IMR-90 (cell line): ENCODE measurements around the gene MAGEF1. TPM values are rescaled to one million over a fixed set of nuclear protein-coding genes. Genes with fewer than 3 reads are reported as not detected.

Source experiments
- ATAC-seq: fragments of 200-7000 bp; cut with Tn5 transposase; 2 replicates; pipeline ENCODE4 v1.9.1; 2020; ENCODE audit warnings: low read depth, mild to moderate bottlenecking, moderate library complexity
- BruUV-seq: library from RNA; stranded (reverse); fragments of 400-500 nt; replicated peaks from 2 replicates; lab custom pipeline; 2021; lab: Mats Ljungman, UMichigan
- CTCF ChIA-PET: fragments of 300-600 bp; formaldehyde crosslinking; extraction: SDS; loops from one replicate; lab custom pipeline; 2021; ENCODE audit warnings: antibody characterized with exemption; lab: Yijun Ruan, JAX
- POLR2A ChIA-PET: fragments of 300-600 bp; sonication (Branson Sonifier 250); formaldehyde crosslinking; loops from one replicate; lab custom pipeline; 2022; ENCODE audit warnings: antibody characterized with exemption; ENCODE audit not compliant: unreplicated experiment; lab: Charles Lee
- DNase-seq: peaks from one replicate; pipeline ENCODE4 v3.0.0; 2013
- H2AFZ ChIP-seq: replicated peaks from 2 replicates; pipeline ENCODE3; 2013; ENCODE audit warnings: low read length, mild to moderate bottlenecking; ENCODE audit not compliant: poor library complexity
- H2AK5ac ChIP-seq: 2 replicates; pipeline ENCODE4 v1.6.1; 2013; ENCODE audit warnings: low read depth, low read length, inconsistent platforms
- H2AK9ac ChIP-seq: replicated peaks from 2 replicates; pipeline ENCODE3; 2013; ENCODE audit warnings: mild to moderate bottlenecking, low read depth, low read length, moderate library complexity; ENCODE audit not compliant: poor library complexity
- H2BK120ac ChIP-seq: 2 replicates; pipeline ENCODE4 v1.6.1; 2013; ENCODE audit warnings: low read depth, low read length, inconsistent platforms
- H2BK15ac ChIP-seq: 3 replicates; pipeline ENCODE4 v1.6.1; 2013; ENCODE audit warnings: low read depth, low read length, inconsistent platforms
- H2BK20ac ChIP-seq: 2 replicates; pipeline ENCODE4 v1.6.1; 2013; ENCODE audit warnings: low read depth, mild to moderate bottlenecking, inconsistent platforms, low read length, moderate library complexity
- H2BK5ac ChIP-seq: 2 replicates; pipeline ENCODE4 v1.6.1; 2013; ENCODE audit warnings: mild to moderate bottlenecking, low read depth, low read length, inconsistent platforms; ENCODE audit not compliant: poor library complexity, severe bottlenecking
- H3K14ac ChIP-seq: replicated peaks from 2 replicates; pipeline ENCODE4 v1.6.1; 2013; ENCODE audit warnings: low read depth, low read length, inconsistent platforms
- H3K18ac ChIP-seq: 2 replicates; pipeline ENCODE4 v1.6.1; 2013; ENCODE audit warnings: low read depth, low read length, control low read depth
- H3K23ac ChIP-seq: 2 replicates; pipeline ENCODE4 v1.6.1; 2013; ENCODE audit warnings: low read depth, low read length, inconsistent platforms
- H3K27ac ChIP-seq: 2 replicates; pipeline ENCODE4 v1.5.1; 2013; ENCODE audit warnings: mild to moderate bottlenecking, control low read depth, low read length; ENCODE audit not compliant: insufficient read depth
- H3K27me3 ChIP-seq: 2 replicates; pipeline ENCODE4 v1.6.1; 2013; ENCODE audit warnings: low read length; ENCODE audit not compliant: control insufficient read depth, insufficient read depth
- H3K36me3 ChIP-seq: 2 replicates; pipeline ENCODE4 v1.6.1; 2013; ENCODE audit warnings: low read length, mixed read lengths; ENCODE audit not compliant: control insufficient read depth, insufficient read depth
- H3K4ac ChIP-seq: 2 replicates; pipeline ENCODE4 v1.6.1; 2013; ENCODE audit warnings: low read depth, low read length, inconsistent platforms
- H3K4me1 ChIP-seq: 2 replicates; pipeline ENCODE4 v1.6.1; 2013; ENCODE audit warnings: low read length, mixed read lengths; ENCODE audit not compliant: control insufficient read depth, insufficient read depth
- H3K4me2 ChIP-seq: 2 replicates; pipeline ENCODE4 v1.6.1; 2013; ENCODE audit warnings: low read depth, mild to moderate bottlenecking, control low read depth, low read length, moderate library complexity
- H3K4me3 ChIP-seq: 2 replicates; pipeline ENCODE4 v1.5.1; 2013; ENCODE audit warnings: low read depth, mild to moderate bottlenecking, control low read depth, low read length, moderate library complexity; ENCODE audit not compliant: insufficient read depth
- H3K56ac ChIP-seq: 2 replicates; pipeline ENCODE4 v1.6.1; 2013; ENCODE audit warnings: low read length, inconsistent platforms; ENCODE audit not compliant: insufficient read depth; ENCODE audit errors: extremely low read depth
- H3K79me1 ChIP-seq, 2 experiments: 2 replicates each; pipeline ENCODE4 v1.6.1; 2013; ENCODE audit warnings: low read length in 2 of 2, inconsistent platforms in 1 of 2, low read depth in 1 of 2
- H3K9ac ChIP-seq: 2 replicates; pipeline ENCODE4 v1.6.1; 2013; ENCODE audit warnings: low read depth, low read length, control low read depth
- H3K9me1 ChIP-seq: 2 replicates; pipeline ENCODE4 v1.6.1; 2013; ENCODE audit warnings: low read length, inconsistent platforms; ENCODE audit not compliant: insufficient read depth
- H3K9me3 ChIP-seq: 2 replicates; pipeline ENCODE4 v1.6.1; 2013; ENCODE audit warnings: low read length; ENCODE audit not compliant: control insufficient read depth, insufficient read depth
- H4K20me1 ChIP-seq: 2 replicates; pipeline ENCODE4 v1.6.1; 2013; ENCODE audit warnings: low read length, inconsistent platforms; ENCODE audit not compliant: insufficient read depth
- H4K5ac ChIP-seq: 2 replicates; pipeline ENCODE4 v1.6.1; 2013; ENCODE audit warnings: mild to moderate bottlenecking, low read depth, low read length, control low read depth
- H4K8ac ChIP-seq, 2 experiments: 2 replicates each; pipeline ENCODE4 v1.6.1; 2013; ENCODE audit warnings: low read depth in 2 of 2, low read length in 2 of 2, control low read depth in 1 of 2, inconsistent platforms in 1 of 2
- H4K91ac ChIP-seq: 2 replicates; pipeline ENCODE4 v1.6.1; 2013; ENCODE audit warnings: low read depth, low read length, inconsistent platforms; ENCODE audit not compliant: insufficient read depth
- CEBPB ChIP-seq: IDR thresholded peaks from 2 replicates; pipeline ENCODE4 v1.6.1; 2012; ENCODE audit warnings: low read depth, low read length, improper control_type of control experiment
- NFE2L2 ChIP-seq: fragments of 150-350 bp; IDR thresholded peaks from 2 replicates; pipeline ENCODE4 v1.6.1; 2016; ENCODE audit warnings: low read depth, mild to moderate bottlenecking, low read length
- RCOR1 ChIP-seq: IDR thresholded peaks from 2 replicates; pipeline ENCODE4 v1.6.1; 2012; ENCODE audit warnings: mild to moderate bottlenecking, low read length, improper control_type of control experiment; ENCODE audit not compliant: insufficient replicate concordance
- WGBS, 2 experiments: methylation state at CpG; one replicate each; pipeline versions ENCODE4 v1.1.5 to v1.1.7; 2013; ENCODE audit warnings: missing lambda C conversion rate in 2 of 2; ENCODE audit not compliant: insufficient read length in 1 of 2; ENCODE audit errors: extremely low coverage in 2 of 2; 5-methylcytosine and 5-hydroxymethylcytosine counted together
- dilution Hi-C: fragments of 300-500 bp; cut with HindIII; formaldehyde crosslinking; loops from one replicate; pipeline ENCODE4 v1.14.3; 2018; ENCODE audit warnings: low sequenced_read_pairs; ENCODE audit not compliant: unreplicated experiment
- in situ Hi-C: fragments of 300-500 bp; cut with MboI; formaldehyde crosslinking; loops from 3 replicates; pipeline ENCODE4 v1.14.3; 2019; ENCODE audit warnings: low sequenced_read_pairs, inconsistent platforms, mixed read lengths
- intact Hi-C: fragments of 100-400 bp; cut with micrococcal nuclease; formaldehyde crosslinking; loops from 2 replicates; pipeline ENCODE4 v1.10.0; 2022
- polyA plus RNA-seq, 3 experiments: library from polyadenylated mRNA; depleted of rRNA; stranded (reverse); fragments of >200 nt; gene quantifications; 2 replicates each; pipeline ENCODE4 v1.2.3, GENCODE V29; 2012; ENCODE audit warnings: low replicate concordance in 1 of 3
- total RNA-seq: library from RNA; depleted of rRNA; stranded (reverse); fragments of >200 nt; gene quantifications from 2 replicates; pipeline ENCODE4 v1.2.3, GENCODE V29; 2012

Gene MAGEF1
- total and polyA plus RNA-seq, 2 of the 4 experiments (the other 2 are of a cell fraction) = 10.6 to 19.4 TPM

DNA sequence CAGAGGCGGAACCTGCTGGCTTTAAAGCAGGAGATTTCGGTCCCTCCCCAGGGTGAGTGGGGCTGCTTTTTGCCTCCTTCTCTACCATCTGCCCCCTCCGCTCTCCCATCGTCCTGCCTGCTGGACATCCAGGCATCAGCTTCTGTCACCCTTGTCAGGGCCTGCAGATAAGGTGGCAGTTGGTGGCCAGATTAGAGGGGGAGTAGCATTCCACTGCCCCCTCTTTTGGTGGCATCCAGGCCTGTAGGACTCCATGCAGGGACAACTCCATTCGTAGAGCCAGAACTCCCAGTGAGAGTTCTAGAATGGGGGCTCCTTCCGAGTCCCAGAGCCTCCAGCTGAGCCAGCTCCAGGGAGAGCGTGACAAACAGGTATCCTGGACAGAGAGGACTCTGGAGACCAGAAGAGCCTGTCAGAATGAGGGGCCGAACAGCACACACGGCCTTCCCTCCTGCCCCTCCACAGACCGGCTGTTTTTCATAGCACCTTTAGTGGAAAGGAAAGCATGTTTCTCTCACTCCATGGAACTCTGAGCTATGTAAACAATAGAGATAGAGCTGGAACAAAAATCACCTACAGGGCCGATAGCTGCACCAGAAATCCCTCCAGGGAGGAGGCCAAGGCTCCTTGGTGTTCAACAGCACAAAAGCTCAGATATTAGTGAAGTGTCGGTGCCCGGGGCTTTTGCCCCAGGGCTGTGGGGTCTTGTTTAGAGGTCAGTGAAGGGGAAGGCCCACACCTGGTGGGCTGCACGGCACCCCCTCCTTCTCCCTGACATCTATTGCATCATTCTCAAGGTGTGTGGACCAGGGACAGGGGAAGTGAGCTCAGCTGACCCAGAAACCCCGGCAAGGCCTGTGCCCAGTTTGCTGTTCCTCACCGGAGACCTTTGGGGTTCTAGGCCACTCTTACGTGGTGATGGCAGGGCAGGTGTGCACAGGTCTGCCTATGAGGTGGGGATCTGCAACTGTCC, 34.2 kb downstream of the MAGEF1 start:
- no TSS peak for BruUV-seq
- Histone ChIP-seq H3K36me3 (no peaks in the 10 kb centered on the region), H4K20me1 (no peaks in the 10 kb centered on the region), H3K27ac (no peak overlapping the region), H3K4me1 (peaks cover 4% of the 10 kb centered on the region; the same call in 1 of the 2 replicates), H2AK9ac (no peak overlapping the region), H3K56ac (no peak overlapping the region), H2AK5ac (no peak overlapping the region), H2BK5ac (no peak overlapping the region), H4K8ac (no peak overlapping the region), H3K14ac (no peak overlapping the region), H3K4me3 (no peak overlapping the region), H3K9me1 (no peaks in the 10 kb centered on the region), H4K91ac (no peak overlapping the region), H3K79me1 (no peaks in the 10 kb centered on the region), H2BK20ac (no peak overlapping the region), H4K5ac (no peak overlapping the region), H3K27me3 (peaks cover 47% of the 10 kb centered on the region), H3K4me2 (no peak overlapping the region), H2AFZ (no peak overlapping the region), H3K4ac (no peak overlapping the region), H3K9me3 (no peaks in the 10 kb centered on the region), H3K9ac (no peak overlapping the region), H2BK15ac (no peak overlapping the region), H3K23ac (no peak overlapping the region), H2BK120ac (no peak overlapping the region), H3K18ac (no peak overlapping the region)
- intact Hi-C loops (no loop called here), dilution Hi-C loops (no loop called here), in situ Hi-C loops (no loop called here)
- WGBS, 2 experiments = 100% methylated on average over 1 of the region's 17 CpGs; no CpG with 5 or more reads in 1 of the 2 experiments
- ATAC-seq = no peak
- TF ChIP-seq NFE2L2 = no peak
- TF ChIP-seq CEBPB = 0 out of 2 replicates have a peak, but pooled peaks have one; percentile 16
- TF ChIP-seq RCOR1 = no peak
- POLR2A ChIA-PET = interaction anchor here (0.6 kb wide), 1 partner anchor 21 kb away, joined by 5 read pairs; no protein-coding TSS in a partner anchor
- CTCF ChIA-PET = no interaction called here
- DNase-seq = no peak
